ENCODE data around the gene POU2AF1. TPM values are rescaled to one million over a fixed set of nuclear protein-coding genes. Genes with fewer than 3 reads are reported as not detected.

Gene POU2AF1
- total and polyA plus RNA-seq, 2 of the 8 experiments (the other 6 are each of a cell fraction or from before 2014, with no cell fraction given) = not detected

GRCh38 chr11:111303461-111303860 lies 75.6 kb downstream of the POU2AF1 start:
- Histone ChIP-seq H2BK15ac (ENCODE audit: low read length) (no peak overlapping the region; the same call in 1 of the 2 replicates), H2AFZ (ENCODE audit: low read length) (no peak overlapping the region), H2AK5ac (ENCODE audit: low read depth, low read length) (no peak overlapping the region), H3K36me3 (ENCODE audit: control insufficient read depth in 2 of 4, insufficient read depth in 4 of 4, low read length in 3 of 4) (no peaks in the 10 kb centered on the region), H3K9ac (replicated peaks in 1 of 4; ENCODE audit: extremely low read depth in 1 of 4, low read depth in 3 of 4, low read length in 3 of 4) (no peak overlapping the region), H2BK20ac (ENCODE audit: low read length) (no peak overlapping the region), H3K4me1 (replicated peaks in 1 of 4; ENCODE audit: control insufficient read depth in 3 of 4, insufficient read depth in 4 of 4, low read length in 3 of 4) (peaks cover under 1 to 4% (median 2%) of the 10 kb centered on the region in 4 experiments; a peak in 5 of 7 replicates), H3K14ac (ENCODE audit: insufficient read length) (no peak overlapping the region), H2BK12ac (ENCODE audit: low read depth, low read length) (no peak overlapping the region), H4K20me1 (replicated peaks in 1 of 2; ENCODE audit: control insufficient read depth in 1 of 2, insufficient read depth in 2 of 2, low read length in 2 of 2) (no peaks in the 10 kb centered on the region), H3K79me1 (ENCODE audit: low read depth, low read length) (no peaks in the 10 kb centered on the region), H3K23me2 (ENCODE audit: low read depth, low read length) (peaks cover 16% of the 10 kb centered on the region; the same call in 1 of the 2 replicates), H3K4ac (replicated peaks; ENCODE audit: insufficient read length, low read depth, low read length) (no peak overlapping the region), H3K27ac (ENCODE audit: low read depth, low read length) (no peak overlapping the region), H4K5ac (ENCODE audit: insufficient read length, low read depth, low read length) (no peak overlapping the region), H4K91ac (replicated peaks; ENCODE audit: insufficient read length, low read length) (no peak overlapping the region), H2BK120ac (replicated peaks; ENCODE audit: low read depth, low read length) (no peak overlapping the region), H3K56ac (replicated peaks; ENCODE audit: insufficient read length, low read depth, low read length) (no peak overlapping the region), H2BK5ac (ENCODE audit: low read depth, low read length) (no peak overlapping the region), H3K4me3 (ENCODE audit: extremely low read depth in 1 of 4, insufficient read depth in 2 of 4, low read depth in 3 of 4, low read length in 4 of 4) (no peak overlapping the region), H3K9me3 (ENCODE audit: insufficient read depth in 2 of 2, low read depth in 1 of 2, low read length in 1 of 2) (no peaks in the 10 kb centered on the region), H3K23ac (ENCODE audit: insufficient read length) (no peak overlapping the region), H3K27me3 (replicated peaks in 1 of 4; ENCODE audit: control insufficient read depth in 3 of 4, extremely low read depth in 1 of 4, insufficient read depth in 3 of 4, low read length in 3 of 4) (peaks cover 0 to 22% (median 9%) of the 10 kb centered on the region in 4 experiments; a peak in 5 of 7 replicates), H3K4me2 (ENCODE audit: insufficient read depth in 1 of 2, low read depth in 2 of 2, low read length in 2 of 2) (no peak overlapping the region), H3K79me2 (ENCODE audit: control insufficient read depth in 1 of 2, insufficient read depth in 2 of 2, low read length in 2 of 2) (no peaks in the 10 kb centered on the region), H3K18ac (ENCODE audit: extremely low read depth, low read length) (no peak overlapping the region), H4K8ac (ENCODE audit: extremely low read depth, insufficient read depth, low read length) (no peak overlapping the region)
- FAIRE-seq (no peak), DNase-seq (ENCODE audit: low read depth in 1 of 2, low spot score in 2 of 2) (no peak)
- ChIA-PET POLR2A (ENCODE audit: partially characterized antibody) (interaction anchor here (0.7 kb wide), 1 partner anchor 140 kb away, joined by 5 read pairs; no protein-coding TSS in a partner anchor), CTCF (ENCODE audit: partially characterized antibody) (interaction anchor here (0.6 to 2.0 kb wide), 9 partner anchors 20 to 142 kb away, joined by 3 to 10 read pairs (median 4); no protein-coding TSS in a partner anchor)
- 76% methylated on average over 4 of the region's 4 CpGs; no CpG with 5 or more reads in 1 of the 2 experiments for WGBS, 2 experiments (ENCODE audit: extremely low coverage in 1 of 2, insufficient coverage in 1 of 2, insufficient read length in 1 of 2, insufficient replicate concordance in 2 of 2, low coverage in 1 of 2, low lambda C conversion rate in 2 of 2, missing lambda C conversion rate in 1 of 2)
- TF ChIP-seq ASH2L (IDR thresholded peaks at IDR 0.05; ENCODE audit: low read length) (no peak), JUND (IDR thresholded peaks at IDR 0.05; ENCODE audit: low read length) (no peak), RXRA (IDR thresholded peaks at IDR 0.05; ENCODE audit: insufficient read depth, low read depth, low read length) (no peak), CTBP2 (IDR thresholded peaks at IDR 0.05; ENCODE audit: borderline replicate concordance, insufficient read depth, insufficient read length, low read length) (no peak), CTCF (IDR thresholded peaks at IDR 0.05; ENCODE audit: control extremely low read depth in 1 of 3, insufficient read depth in 1 of 3, low read depth in 1 of 3, low read length in 3 of 3) (no peak)

Data from H1 (cell line).